ENCODE data around the gene RANBP2. TPM values are rescaled to one million over a fixed set of nuclear protein-coding genes. Genes with fewer than 3 reads are reported as not detected.

Gene RANBP2
- total RNA-seq, 2 donors from 2014 or later, result 33.9 to 71.6 TPM

- Histone ChIP-seq H3K36me3 (replicated peaks in 1 of 2; ENCODE audit: insufficient read depth in 1 of 2, low read depth in 2 of 2) (no peaks in the 10 kb centered on the region), H3K9me3 (peaks cover 0 to 7% (median 0%) of the 10 kb centered on the region in 3 donors), H3K4me1 (no peaks in the 10 kb centered on the region), H3K27ac (no peak overlapping the region), H3K27me3 (no peaks in the 10 kb centered on the region), H3K4me3 (no peak overlapping the region)
- intact Hi-C loops (cut with DNase I), result no loop called here
- TF ChIP-seq, protein P1, sequence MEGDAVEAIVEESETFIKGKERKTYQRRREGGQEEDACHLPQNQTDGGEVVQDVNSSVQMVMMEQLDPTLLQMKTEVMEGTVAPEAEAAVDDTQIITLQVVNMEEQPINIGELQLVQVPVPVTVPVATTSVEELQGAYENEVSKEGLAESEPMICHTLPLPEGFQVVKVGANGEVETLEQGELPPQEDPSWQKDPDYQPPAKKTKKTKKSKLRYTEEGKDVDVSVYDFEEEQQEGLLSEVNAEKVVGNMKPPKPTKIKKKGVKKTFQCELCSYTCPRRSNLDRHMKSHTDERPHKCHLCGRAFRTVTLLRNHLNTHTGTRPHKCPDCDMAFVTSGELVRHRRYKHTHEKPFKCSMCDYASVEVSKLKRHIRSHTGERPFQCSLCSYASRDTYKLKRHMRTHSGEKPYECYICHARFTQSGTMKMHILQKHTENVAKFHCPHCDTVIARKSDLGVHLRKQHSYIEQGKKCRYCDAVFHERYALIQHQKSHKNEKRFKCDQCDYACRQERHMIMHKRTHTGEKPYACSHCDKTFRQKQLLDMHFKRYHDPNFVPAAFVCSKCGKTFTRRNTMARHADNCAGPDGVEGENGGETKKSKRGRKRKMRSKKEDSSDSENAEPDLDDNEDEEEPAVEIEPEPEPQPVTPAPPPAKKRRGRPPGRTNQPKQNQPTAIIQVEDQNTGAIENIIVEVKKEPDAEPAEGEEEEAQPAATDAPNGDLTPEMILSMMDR (IDR thresholded peaks at IDR 0.05), result no peak
- no peak for TF ChIP-seq POLR2A (IDR thresholded peaks at IDR 0.05)
- ATAC-seq (no peak), DNase-seq (no peak)
- WGBS, 2 donors, result 83 to 89% methylated on average over 1 of the region's 1 CpG
These were observed 94.5 kb downstream of the RANBP2 start for GRCh38 chr2:108813732-108814131.

DNA sequence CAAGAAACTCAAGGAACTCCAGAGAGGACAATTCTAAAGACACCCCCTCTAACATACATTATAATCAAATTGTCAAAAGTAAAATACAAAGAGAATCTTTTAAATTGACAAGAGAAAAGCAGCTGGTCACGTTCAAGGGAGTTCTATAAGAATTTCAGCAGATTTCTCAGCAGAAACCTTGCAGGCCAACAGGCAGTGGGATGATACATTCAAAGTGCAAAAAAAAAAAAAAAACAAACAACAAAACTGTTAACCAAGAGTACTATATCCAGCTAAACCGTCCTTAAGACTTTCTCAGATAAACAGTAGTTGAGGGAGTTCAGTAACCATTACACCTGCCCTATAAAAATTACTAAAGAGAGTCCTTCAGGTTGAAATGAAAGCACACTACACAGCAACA is 101.2 kb downstream of the RANBP2 start:
- Histone ChIP-seq H3K27me3 (no peaks in the 10 kb centered on the region), H3K4me3 (no peak overlapping the region), H3K27ac (no peak overlapping the region), H3K4me1 (no peaks in the 10 kb centered on the region), H3K36me3 (replicated peaks in 1 of 2; ENCODE audit: insufficient read depth in 1 of 2, low read depth in 2 of 2) (no peaks in the 10 kb centered on the region), H3K9me3 (peaks cover 0 to 13% (median 0%) of the 10 kb centered on the region in 3 donors)
- ATAC-seq (no peak), DNase-seq (no peak)
- intact Hi-C loops (cut with DNase I), result no loop called here
- no peak for TF ChIP-seq POLR2A (IDR thresholded peaks at IDR 0.05)
- TF ChIP-seq, protein P1 (IDR thresholded peaks at IDR 0.05), result no peak
- 96 to 98% methylated on average over 2 of the region's 2 CpGs for WGBS, 2 donors

DNA sequence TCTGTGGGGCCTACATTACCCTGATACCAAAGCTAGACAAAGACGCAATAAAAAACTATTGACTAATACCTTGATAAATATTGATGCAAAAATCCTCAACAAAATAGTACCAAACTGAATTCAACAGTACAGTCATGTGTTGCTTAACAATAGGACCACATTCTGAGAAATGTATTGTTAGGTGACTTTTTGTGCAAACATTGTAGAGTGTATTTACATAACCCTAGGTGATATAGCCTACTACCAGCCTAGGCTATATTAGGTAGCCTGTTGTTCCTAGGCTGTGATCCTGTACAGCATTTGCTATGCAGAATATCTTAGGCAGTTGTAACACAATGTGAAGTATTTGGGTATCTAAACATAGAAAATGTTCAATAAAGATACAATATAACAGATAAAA is 104.0 kb downstream of the RANBP2 start:
- DNase-seq (no peak), ATAC-seq (no peak)
- no peaks in the 10 kb centered on the region for H3K4me1 ChIP-seq
- H3K27ac ChIP-seq, result no peak overlapping the region
- WGBS, 2 donors, result 96 to 100% methylated on average over 1 of the region's 1 CpG
- H3K36me3 ChIP-seq (replicated peaks in 1 of 2; ENCODE audit: insufficient read depth in 1 of 2, low read depth in 2 of 2), result no peaks in the 10 kb centered on the region
- H3K27me3 ChIP-seq, result no peaks in the 10 kb centered on the region
- peaks cover 0 to 13% (median 0%) of the 10 kb centered on the region in 3 donors for H3K9me3 ChIP-seq
- intact Hi-C loops (cut with DNase I), result no loop called here
- TF ChIP-seq POLR2A (IDR thresholded peaks at IDR 0.05), result no peak
- TF ChIP-seq, protein P1 (IDR thresholded peaks at IDR 0.05), result no peak
- no peak overlapping the region for H3K4me3 ChIP-seq

DNA sequence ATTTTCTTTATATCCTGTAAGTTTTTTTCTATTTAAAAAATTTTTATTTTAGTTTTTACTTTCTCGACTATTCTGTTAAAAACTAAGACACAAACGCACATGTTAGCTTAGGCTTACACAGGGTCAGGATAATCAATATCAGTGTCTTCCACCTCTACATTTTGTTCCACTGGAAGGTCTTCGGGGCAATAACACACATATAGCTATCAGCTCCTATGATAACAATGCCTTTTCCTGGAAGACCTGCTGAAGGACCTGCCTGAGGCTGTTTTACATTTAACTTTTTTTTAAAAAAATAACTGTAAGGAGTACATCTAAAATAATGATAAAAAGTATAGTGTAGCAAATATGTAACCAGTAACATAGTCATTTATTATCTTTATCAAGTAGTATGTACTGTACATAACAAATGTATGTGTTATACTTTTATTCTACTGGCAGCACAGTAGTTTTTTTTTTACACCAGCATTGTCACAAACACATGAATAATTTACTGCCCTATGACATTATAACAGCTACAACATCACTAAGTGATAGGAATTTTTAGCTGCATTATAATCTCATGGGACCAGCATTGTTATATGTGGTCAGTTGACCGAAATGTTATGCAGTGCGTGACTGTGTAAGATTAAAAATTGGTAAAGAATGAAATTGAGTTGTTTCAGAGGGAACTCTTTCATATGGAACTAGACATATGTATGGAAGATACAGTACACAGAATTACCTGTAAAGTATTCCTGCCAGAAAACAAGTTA is 105.2 kb downstream of the RANBP2 start:
- Histone ChIP-seq H3K4me1 (no peaks in the 10 kb centered on the region), H3K27ac (no peak overlapping the region), H3K27me3 (no peaks in the 10 kb centered on the region), H3K9me3 (peaks cover 0 to 11% (median 0%) of the 10 kb centered on the region in 3 donors), H3K36me3 (replicated peaks in 1 of 2; ENCODE audit: insufficient read depth in 1 of 2, low read depth in 2 of 2) (no peaks in the 10 kb centered on the region), H3K4me3 (no peak overlapping the region)
- intact Hi-C loops (cut with DNase I), result no loop called here
- DNase-seq (no peak), ATAC-seq (no peak)
- WGBS, 2 donors, result 87 to 89% methylated on average over 5 of the region's 5 CpGs
- no peak for TF ChIP-seq POLR2A (IDR thresholded peaks at IDR 0.05)
- TF ChIP-seq, protein P1 (IDR thresholded peaks at IDR 0.05), result no peak

DNA sequence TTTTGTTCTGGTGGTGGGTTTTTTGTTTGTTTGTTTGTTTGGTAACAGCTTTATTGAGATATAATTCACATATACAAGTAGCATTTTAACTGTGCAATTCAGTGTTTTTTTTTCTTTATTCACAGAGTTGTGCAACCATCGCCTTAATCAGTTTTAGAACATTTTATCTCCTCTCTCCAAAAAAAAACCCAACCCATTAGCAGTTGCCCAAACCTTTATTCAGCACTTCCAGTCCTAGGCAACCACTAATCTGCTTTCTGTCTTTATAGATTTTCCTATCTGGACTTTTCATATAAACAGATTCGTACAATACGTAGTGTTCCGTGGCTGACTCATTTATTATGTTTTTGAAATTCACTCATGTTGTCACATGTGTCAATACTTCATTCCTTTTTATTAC is 106.0 kb downstream of the RANBP2 start:
- ATAC-seq (no peak), DNase-seq (no peak)
- Histone ChIP-seq H3K27me3 (no peaks in the 10 kb centered on the region), H3K4me1 (no peaks in the 10 kb centered on the region), H3K4me3 (no peak overlapping the region), H3K27ac (no peak overlapping the region), H3K9me3 (peaks cover 0 to 4% (median 0%) of the 10 kb centered on the region in 3 donors), H3K36me3 (replicated peaks in 1 of 2; ENCODE audit: insufficient read depth in 1 of 2, low read depth in 2 of 2) (no peaks in the 10 kb centered on the region)
- intact Hi-C loops (cut with DNase I), result no loop called here
- TF ChIP-seq POLR2A (IDR thresholded peaks at IDR 0.05), result no peak
- 34 to 35% methylated on average over 4 of the region's 4 CpGs for WGBS, 2 donors

All from body of pancreas (tissue), 4 donors.